SK-N-MC (cell line): ENCODE results near the gene UNKL.
A peak's percentile ranks its signal among the peaks of the same experiment; 100 is the strongest.

ENCODE experiments used
- DNase-seq: peaks from one replicate; pipeline ENCODE4 v3.0.0-alpha.2; 2011; ENCODE audit warnings: low read depth, low spot score
- H3K27ac ChIP-seq: fragments of 200-600 bp; sonication (generic); 2 replicates; pipeline ENCODE4 v1.5.1; 2016; ENCODE audit warnings: mixed run types
- H3K36me3 ChIP-seq: fragments of 200-600 bp; sonication (generic); 2 replicates; pipeline ENCODE4 v1.6.1; 2017; ENCODE audit warnings: antibody characterized with exemption, low read length, mixed read lengths; ENCODE audit not compliant: insufficient read depth
- H3K4me3 ChIP-seq: fragments of 200-600 bp; sonication (generic); 2 replicates; pipeline ENCODE4 v1.5.1; 2016
- H3K9ac ChIP-seq: fragments of 200-600 bp; sonication (generic); 2 replicates; pipeline ENCODE4 v1.8.0; 2017; ENCODE audit warnings: mixed run types, mixed read lengths; ENCODE audit not compliant: insufficient read length
- H3K9me3 ChIP-seq: fragments of 200-600 bp; sonication (generic); 2 replicates; pipeline ENCODE4 v1.6.1; 2017; ENCODE audit warnings: low read depth, mild to moderate bottlenecking, antibody characterized with exemption, low read length, moderate library complexity, mixed read lengths
- EZH2 ChIP-seq: fragments of 200-600 bp; sonication (generic); IDR thresholded peaks from one replicate; pipeline ENCODE4 v1.6.1; 2017; ENCODE audit warnings: antibody characterized with exemption
- FOXP2 ChIP-seq: optimal IDR thresholded peaks from 2 replicates; pipeline ENCODE3; 2011; ENCODE audit warnings: mild to moderate bottlenecking, moderate library complexity; ENCODE audit not compliant: insufficient read depth; ENCODE audit errors: extremely low read length, control extremely low read depth
- POLR2AphosphoS5 ChIP-seq: IDR thresholded peaks from 2 replicates; pipeline ENCODE4 v1.6.1; 2012; ENCODE audit warnings: mild to moderate bottlenecking, low read depth, low read length, borderline replicate concordance

UNKL gene

GRCh38 chr16:1393613-1394176 lies 20.8 kb downstream of the UNKL start:
- H3K27ac ChIP-seq: no peak overlapping the region
- no peaks in the 10 kb centered on the region for H3K9me3 ChIP-seq
- H3K9ac ChIP-seq: no peak overlapping the region
- no peaks in the 10 kb centered on the region for H3K36me3 ChIP-seq
- TF ChIP-seq EZH2 (no peak), POLR2AphosphoS5 (no peak), FOXP2 (no peak)
- no peak overlapping the region for H3K4me3 ChIP-seq
- no peak for DNase-seq

GRCh38 chr16:1392826-1393225 lies 21.7 kb downstream of the UNKL start:
- no peak for TF ChIP-seq FOXP2
- TF ChIP-seq POLR2AphosphoS5: no peak
- TF ChIP-seq EZH2: no peak
- DNase-seq: no peak
- Histone ChIP-seq H3K36me3 (no peaks in the 10 kb centered on the region), H3K9ac (no peak overlapping the region), H3K9me3 (no peaks in the 10 kb centered on the region), H3K4me3 (no peak overlapping the region), H3K27ac (no peak overlapping the region)

GRCh38 chr16:1390239-1390779 lies 24.2 kb downstream of the UNKL start:
- Histone ChIP-seq H3K9ac (no peak overlapping the region), H3K4me3 (no peak overlapping the region), H3K27ac (no peak overlapping the region), H3K36me3 (no peaks in the 10 kb centered on the region), H3K9me3 (no peaks in the 10 kb centered on the region)
- TF ChIP-seq FOXP2 (no peak), POLR2AphosphoS5 (no peak), EZH2 (no peak)
- no peak for DNase-seq

- TF ChIP-seq EZH2 (no peak), POLR2AphosphoS5 (no peak), FOXP2 (no peak)
Measured at GRCh38 chr16:1389762-1390161, 24.7 kb downstream of the UNKL start.

GRCh38 chr16:1387331-1387730 lies 27.2 kb downstream of the UNKL start:
- Histone ChIP-seq H3K9me3 (no peaks in the 10 kb centered on the region), H3K27ac (no peak overlapping the region), H3K4me3 (no peak overlapping the region), H3K9ac (no peak overlapping the region), H3K36me3 (no peaks in the 10 kb centered on the region)
- no peak for DNase-seq
- TF ChIP-seq EZH2 (no peak), FOXP2 (no peak), POLR2AphosphoS5 (no peak)

More at GRCh38 chr16:1389762-1390161, 24.7 kb downstream of the UNKL start:
- H3K36me3 ChIP-seq: no peaks in the 10 kb centered on the region
- H3K4me3 ChIP-seq: no peak overlapping the region
- no peak overlapping the region for H3K27ac ChIP-seq
- no peak for DNase-seq
- no peak overlapping the region for H3K9ac ChIP-seq
- H3K9me3 ChIP-seq: no peaks in the 10 kb centered on the region

GRCh38 chr16:1385232-1385631 lies 29.3 kb downstream of the UNKL start:
- Histone ChIP-seq H3K36me3 (no peaks in the 10 kb centered on the region), H3K9me3 (no peaks in the 10 kb centered on the region), H3K27ac (no peak overlapping the region), H3K9ac (no peak overlapping the region), H3K4me3 (no peak overlapping the region)
- no peak for DNase-seq
- no peak for TF ChIP-seq POLR2AphosphoS5
- no peak for TF ChIP-seq EZH2
- TF ChIP-seq FOXP2: no peak

GRCh38 chr16:1383556-1383955 lies 30.9 kb downstream of the UNKL start:
- Histone ChIP-seq H3K36me3 (no peaks in the 10 kb centered on the region), H3K27ac (no peak overlapping the region), H3K4me3 (no peak overlapping the region), H3K9me3 (no peaks in the 10 kb centered on the region), H3K9ac (no peak overlapping the region)
- DNase-seq: no peak
- TF ChIP-seq FOXP2 (no peak), POLR2AphosphoS5 (no peak), EZH2 (no peak)

GRCh38 chr16:1381612-1382406 lies 32.7 kb downstream of the UNKL start:
- no peaks in the 10 kb centered on the region for H3K9me3 ChIP-seq
- TF ChIP-seq POLR2AphosphoS5 (no peak), FOXP2 (no peak), EZH2 (no peak)
- no peak overlapping the region for H3K27ac ChIP-seq
- DNase-seq: no peak
- no peak overlapping the region for H3K9ac ChIP-seq
- H3K36me3 ChIP-seq: no peaks in the 10 kb centered on the region
- H3K4me3 ChIP-seq: no peak overlapping the region

- TF ChIP-seq EZH2 (no peak), POLR2AphosphoS5 (no peak), FOXP2 (no peak)
- Histone ChIP-seq H3K9me3 (no peaks in the 10 kb centered on the region), H3K36me3 (no peaks in the 10 kb centered on the region), H3K9ac (no peak overlapping the region), H3K27ac (no peak overlapping the region), H3K4me3 (peak overlapping the region; percentile 88)
- DNase-seq: no peak
Measured at GRCh38 chr16:1380195-1380594, 34.3 kb downstream of the UNKL start.
